GM18867 (cell line): ENCODE measurements around the gene ZC3H12A.
"Not testable (repeated sequence)": the region's sequence is repeated elsewhere in the genome, so short reads cannot be mapped to it uniquely, and the experiment has no call there.

ENCODE experiments used
- ATAC-seq: cut with Tn5 transposase; IDR thresholded peaks from one replicate; pipeline ENCODE4 v1.9.1; 2021; ENCODE audit warnings: mild to moderate bottlenecking, moderate library complexity; ENCODE audit not compliant: unreplicated experiment

The ZC3H12A gene

DNA sequence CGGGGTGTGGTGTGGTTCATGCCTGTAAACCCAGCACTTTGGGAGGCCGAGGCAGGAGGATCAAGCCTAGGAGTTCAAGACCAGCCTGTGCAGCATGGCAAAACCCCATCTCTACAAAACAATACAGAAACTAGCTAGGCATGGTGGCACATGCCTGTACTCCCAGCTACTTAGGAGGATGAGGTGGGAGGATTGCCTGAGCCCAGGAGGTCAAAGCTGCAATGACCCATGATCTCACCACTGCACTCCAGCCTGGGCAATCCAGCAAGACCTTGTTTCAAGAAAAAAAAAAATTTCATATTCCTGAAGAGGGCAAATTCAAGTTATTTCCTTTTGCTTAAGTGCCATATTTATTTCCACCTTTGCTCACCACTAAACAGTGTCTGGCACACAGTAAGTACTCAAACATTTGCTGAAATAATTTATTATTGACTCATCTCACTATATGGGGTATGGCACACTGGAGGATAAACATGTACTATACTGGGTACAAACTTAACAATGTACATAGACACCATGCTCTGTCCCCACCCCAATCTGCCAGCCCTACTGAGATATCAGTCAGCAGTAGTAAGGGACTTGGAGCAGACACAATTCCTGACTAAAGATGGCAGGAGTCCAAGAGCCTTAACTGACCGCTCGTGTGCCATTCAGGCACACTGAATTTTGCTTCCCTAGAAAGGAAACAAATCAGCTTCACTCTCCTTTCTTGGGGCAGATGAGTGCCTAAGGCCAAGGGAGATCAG, 24.7 kb downstream of the ZC3H12A start:
- ATAC-seq, result no peak

GRCh38 chr1:37501661-37502060, 27.3 kb downstream of the ZC3H12A start:
- ATAC-seq, result no peak

DNA sequence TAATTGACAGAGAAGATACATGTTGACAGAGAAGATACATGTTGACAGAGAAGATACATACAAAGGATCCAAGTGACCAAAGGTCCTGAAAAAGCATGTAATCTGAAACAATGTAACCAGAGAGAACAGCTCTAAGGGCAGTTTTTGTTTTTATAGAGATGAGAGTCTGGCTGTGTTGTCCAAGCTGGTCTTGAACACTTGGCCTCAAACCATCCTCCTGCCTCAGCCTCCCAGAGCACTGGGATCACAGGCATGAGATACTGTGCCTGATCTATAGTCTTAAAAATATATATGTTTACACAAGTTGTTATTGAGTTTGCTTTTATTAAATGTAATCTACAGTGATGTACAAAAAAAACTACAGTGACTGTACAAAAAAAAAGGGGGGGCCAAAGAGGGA, 27.7 kb downstream of the ZC3H12A start:
- ATAC-seq, result no peak

- ATAC-seq, result not testable (repeated sequence)
Measured at GRCh38 chr1:37502791-37503190, 28.4 kb downstream of the ZC3H12A start.

DNA sequence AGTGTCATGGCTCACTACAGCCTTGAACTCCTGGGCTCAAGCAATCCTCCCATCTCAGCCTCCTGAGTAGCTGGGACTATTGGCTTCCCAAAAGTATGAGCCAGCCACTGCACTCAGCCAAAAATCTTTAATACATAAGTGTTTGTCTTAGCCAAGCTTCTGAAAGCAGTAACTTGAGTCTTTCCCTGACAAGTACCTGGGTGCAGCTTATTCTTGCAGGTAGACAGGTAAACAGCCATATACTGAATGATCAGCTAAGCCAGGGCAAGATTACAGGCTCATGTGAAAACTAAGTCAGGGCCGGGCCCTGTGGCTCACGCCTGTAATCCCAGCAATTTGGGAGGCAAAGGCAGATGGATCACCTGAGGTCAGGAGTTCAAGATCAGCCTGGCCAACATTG, 32.4 kb downstream of the ZC3H12A start:
- no peak for ATAC-seq

DNA sequence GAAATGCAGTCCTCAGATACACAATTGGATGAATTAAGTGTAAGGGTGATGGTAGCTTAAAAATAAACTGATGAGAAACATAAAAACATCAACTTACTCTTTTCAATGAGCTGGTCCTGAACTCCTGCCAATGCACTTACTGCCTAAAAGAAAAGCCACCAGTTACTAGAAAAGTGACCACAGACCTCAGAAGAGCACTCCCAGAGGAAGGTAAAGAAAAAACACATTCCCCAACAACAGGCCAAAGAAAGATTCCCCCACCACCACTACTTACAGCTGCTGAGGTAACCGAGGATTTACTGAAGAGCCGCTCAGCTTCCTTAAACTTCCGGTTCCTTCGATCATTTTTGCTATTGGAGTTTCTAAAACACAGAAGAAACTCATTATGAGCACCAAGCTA, 34.8 kb downstream of the ZC3H12A start:
- ATAC-seq, result no peak

- ATAC-seq, result no peak
Measured at GRCh38 chr1:37513795-37514349, 39.5 kb downstream of the ZC3H12A start.

DNA sequence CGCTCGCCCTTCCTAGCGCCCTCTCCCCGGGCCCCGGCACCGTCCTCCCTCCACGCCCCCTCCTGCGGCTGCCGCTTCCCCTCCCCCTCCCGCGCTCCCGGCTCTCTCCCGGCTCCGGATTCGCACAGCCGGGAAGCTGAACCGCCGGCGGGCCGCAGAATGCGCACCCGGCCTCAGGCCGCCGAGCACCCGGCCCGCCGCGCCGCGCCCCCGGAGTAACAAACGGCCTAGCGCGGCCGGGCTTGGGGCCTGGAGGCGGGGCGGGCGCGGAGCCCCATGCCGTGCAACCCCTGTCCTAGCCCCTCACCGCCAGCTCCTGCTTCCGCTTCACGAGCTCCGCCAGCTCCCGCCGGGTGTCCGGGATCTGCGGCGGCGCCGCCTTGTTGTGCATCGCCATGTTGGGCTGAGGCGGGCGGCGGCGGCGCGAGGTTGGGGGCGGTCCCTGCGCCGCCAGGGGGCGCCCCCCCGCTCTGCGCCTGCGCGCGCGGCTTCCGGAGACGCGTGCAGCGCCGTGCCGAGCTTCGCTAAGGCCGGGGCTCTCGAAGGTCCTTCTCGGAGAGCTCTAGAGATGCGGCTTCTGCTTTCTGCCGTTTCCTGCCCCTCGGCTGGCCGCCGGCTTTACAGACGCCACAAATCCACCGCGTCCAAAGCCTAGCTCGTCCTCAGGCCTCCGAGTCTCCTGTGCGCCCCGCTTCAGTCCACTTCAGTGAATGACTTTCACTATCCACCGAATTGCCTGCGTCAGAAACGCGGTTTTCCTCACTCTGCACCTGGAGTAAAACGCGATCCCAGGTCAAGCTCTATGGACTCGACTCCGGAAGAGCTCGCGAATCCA, 40.2 kb downstream of the ZC3H12A start, which contains the start of gene MEAF6:
TSS of gene MEAF6 (minus strand) at position 417 of the 835 bp plus-strand sequence. CDS start at position 397, 20 bp downstream.
- peak; percentile 87 for ATAC-seq

DNA sequence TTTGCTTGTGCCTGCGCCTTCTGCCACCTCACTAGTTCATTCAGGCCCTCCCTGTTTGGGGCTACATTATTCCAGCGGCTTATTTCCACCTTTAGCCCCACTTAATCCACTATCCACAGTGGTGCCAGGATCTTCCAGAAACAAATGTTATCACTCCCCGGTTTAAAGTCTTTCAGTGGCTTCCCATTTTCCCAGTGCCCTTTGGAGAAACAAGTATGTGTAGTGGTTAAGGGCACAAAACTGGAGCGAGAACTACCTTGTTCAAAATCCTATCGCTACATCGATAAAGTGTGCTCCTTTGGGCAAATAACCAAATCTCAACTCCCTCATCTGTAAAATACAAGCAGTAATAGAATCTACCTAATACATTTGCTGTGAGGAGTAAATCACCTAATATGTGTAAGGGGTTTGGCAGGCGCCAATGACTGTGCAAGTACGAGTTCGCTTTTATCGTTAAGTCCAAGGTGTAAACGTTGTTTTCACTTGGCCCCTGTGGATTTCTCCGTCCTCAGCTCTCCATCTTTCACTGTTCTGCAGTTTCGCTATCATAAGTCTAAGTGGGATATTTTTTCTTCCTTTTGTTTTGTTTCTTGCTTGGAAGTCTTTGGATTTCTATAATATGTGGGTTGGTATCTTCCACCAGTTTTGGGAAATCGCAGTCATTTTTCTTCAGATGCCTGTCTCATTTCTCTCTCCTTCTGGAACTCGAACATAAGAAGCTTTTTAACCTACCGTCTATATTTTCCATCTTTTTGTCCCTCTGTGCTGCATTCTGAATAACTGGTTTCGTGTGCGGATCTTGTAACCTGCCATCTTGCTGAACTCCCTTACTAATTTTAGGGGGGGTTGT, 41.0 kb downstream of the ZC3H12A start:
- no peak for ATAC-seq

DNA sequence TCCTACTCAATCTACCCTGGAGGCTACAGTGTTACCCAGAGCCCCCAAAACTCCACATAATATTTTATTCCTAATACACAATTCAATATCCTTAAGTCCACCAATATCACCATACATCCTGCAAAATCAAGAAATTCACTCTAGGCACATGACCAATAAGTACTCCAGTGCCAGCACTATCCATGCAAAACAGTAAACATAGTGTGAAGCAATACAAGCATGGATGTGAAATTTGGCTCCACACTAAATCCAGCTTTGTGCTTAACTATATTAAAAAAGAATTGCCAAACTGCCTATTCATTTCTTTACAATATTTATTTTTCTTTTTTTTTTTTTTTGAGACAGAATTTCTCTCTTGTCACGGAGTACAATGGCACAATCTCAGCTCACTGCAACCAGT, 43.2 kb downstream of the ZC3H12A start:
- ATAC-seq, result no peak

DNA sequence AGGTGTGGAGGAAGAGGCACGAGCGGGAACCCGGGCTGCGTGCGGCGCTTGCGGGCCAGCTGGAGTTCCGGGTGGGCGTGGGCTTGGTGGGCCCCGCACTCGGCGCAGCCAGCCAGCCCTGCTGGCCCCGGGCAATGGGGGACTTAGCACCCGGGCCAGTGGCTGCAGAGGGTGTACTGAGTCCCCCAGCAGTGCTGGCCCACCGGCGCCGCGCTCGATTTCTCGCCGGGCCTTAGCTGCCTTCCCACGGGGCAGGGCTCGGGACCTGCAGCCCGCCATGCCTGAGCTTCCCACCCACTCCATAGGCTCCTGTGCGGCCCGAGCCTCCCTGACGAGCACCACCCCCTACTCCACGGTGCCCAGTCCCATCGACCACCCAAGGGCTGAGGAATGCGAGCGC, 43.9 kb downstream of the ZC3H12A start:
- ATAC-seq, result not testable (repeated sequence)

DNA sequence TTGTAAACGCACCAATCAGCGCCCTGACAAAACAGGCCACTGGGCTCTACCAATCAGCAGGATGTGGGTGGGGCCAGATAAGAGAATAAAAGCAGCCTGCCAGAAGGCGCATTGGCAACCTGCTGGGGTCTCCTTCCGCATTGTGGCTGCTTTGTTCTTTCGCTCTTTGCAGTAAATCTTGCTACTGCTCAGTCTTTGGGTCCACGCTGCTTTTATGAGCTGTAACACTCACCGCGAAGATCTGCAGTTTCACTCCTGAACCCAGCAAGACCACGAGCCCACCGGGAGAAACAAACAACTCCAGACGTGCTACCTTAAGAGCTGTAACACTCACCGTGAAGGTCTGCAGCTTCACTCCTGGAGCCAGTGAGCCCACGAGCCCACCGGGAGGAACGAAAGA, 44.5 kb downstream of the ZC3H12A start:
- not testable (repeated sequence) for ATAC-seq

GRCh38 chr1:37519613-37520012, 45.2 kb downstream of the ZC3H12A start:
- ATAC-seq, result no peak

- not testable (repeated sequence) for ATAC-seq
Measured at GRCh38 chr1:37529888-37530287, 55.5 kb downstream of the ZC3H12A start.

GRCh38 chr1:37532418-37533156, 58.2 kb downstream of the ZC3H12A start:
- ATAC-seq, result not testable (repeated sequence)

GRCh38 chr1:37533317-37534093, 59.1 kb downstream of the ZC3H12A start:
- ATAC-seq, result no peak
